Measurements from ENCODE around the gene SDK2.

Gene SDK2

GRCh38 chr17:73302189-73302588, 342.1 kb downstream of the SDK2 start:
- POLR2A ChIA-PET, result no interaction called here
- CTCF ChIA-PET, result interaction anchor here (0.6 to 0.9 kb wide), 3 partner anchors 9 to 264 kb away, joined by 3 read pairs; no protein-coding TSS in a partner anchor
- DNase-seq (ENCODE audit: extremely low spot score), result no peak
- no peak for TF ChIP-seq ZNF384 (IDR thresholded peaks at IDR 0.05)

GRCh38 chr17:73301369-73301768, 342.9 kb downstream of the SDK2 start:
- ChIA-PET CTCF (interaction anchor here (0.7 kb wide), 1 partner anchor 263 kb away, joined by 3 read pairs; no protein-coding TSS in a partner anchor), POLR2A (no interaction called here)
- no peak for TF ChIP-seq ARNT (IDR thresholded peaks at IDR 0.05)
- no peak for TF ChIP-seq FOXM1 (IDR thresholded peaks at IDR 0.05; ENCODE audit: borderline replicate concordance)
- no peak for TF ChIP-seq FOXK2 (IDR thresholded peaks at IDR 0.05)
- TF ChIP-seq LEF1 (IDR thresholded peaks at IDR 0.05; ENCODE audit: borderline replicate concordance), result no peak
- TF ChIP-seq NFRKB (IDR thresholded peaks at IDR 0.05), result no peak
- no peak for TF ChIP-seq PKNOX1 (IDR thresholded peaks at IDR 0.05)
- no peak for TF ChIP-seq CTBP1 (IDR thresholded peaks at IDR 0.05; ENCODE audit: borderline replicate concordance)
- no peak for TF ChIP-seq BHLHE40 (IDR thresholded peaks at IDR 0.05; ENCODE audit: borderline replicate concordance)
- TF ChIP-seq ELF4 (IDR thresholded peaks at IDR 0.05), result no peak
- TF ChIP-seq TARDBP (IDR thresholded peaks at IDR 0.05), result no peak
- DNase-seq (ENCODE audit: extremely low spot score), result no peak

GRCh38 chr17:73300392-73300791, 343.9 kb downstream of the SDK2 start:
- DNase-seq (ENCODE audit: extremely low spot score), result no peak
- CTCF ChIA-PET, result no interaction called here
- POLR2A ChIA-PET, result no interaction called here
- TF ChIP-seq FOXM1 (IDR thresholded peaks at IDR 0.05; ENCODE audit: borderline replicate concordance) (no peak), BHLHE40 (IDR thresholded peaks at IDR 0.05; ENCODE audit: borderline replicate concordance) (no peak), TARDBP (IDR thresholded peaks at IDR 0.05) (no peak), FOXK2 (IDR thresholded peaks at IDR 0.05) (no peak), ARNT (IDR thresholded peaks at IDR 0.05) (no peak), SUZ12 (IDR thresholded peaks at IDR 0.05) (no peak), ELF4 (IDR thresholded peaks at IDR 0.05) (no peak), FOXA1 (IDR thresholded peaks at IDR 0.05) (no peak), LEF1 (IDR thresholded peaks at IDR 0.05; ENCODE audit: borderline replicate concordance) (no peak), HDGF (IDR thresholded peaks at IDR 0.05; ENCODE audit: borderline replicate concordance) (no peak), PKNOX1 (IDR thresholded peaks at IDR 0.05) (no peak)

- no peak for TF ChIP-seq FOXA1 (IDR thresholded peaks at IDR 0.05)
- no peak for TF ChIP-seq L3MBTL2 (conservative IDR thresholded peaks at IDR 0.05)
- no peak for TF ChIP-seq FOXM1 (IDR thresholded peaks at IDR 0.05; ENCODE audit: borderline replicate concordance)
- TF ChIP-seq ZNF384 (IDR thresholded peaks at IDR 0.05), result no peak
- no peak for TF ChIP-seq SUZ12 (IDR thresholded peaks at IDR 0.05)
- no peak for TF ChIP-seq LEF1 (IDR thresholded peaks at IDR 0.05; ENCODE audit: borderline replicate concordance)
- no peak for TF ChIP-seq TARDBP (IDR thresholded peaks at IDR 0.05)
- TF ChIP-seq SP1 (IDR thresholded peaks at IDR 0.05), result no peak
- no peak for TF ChIP-seq NFRKB (IDR thresholded peaks at IDR 0.05)
- TF ChIP-seq ELF4 (IDR thresholded peaks at IDR 0.05), result no peak
- TF ChIP-seq BHLHE40 (IDR thresholded peaks at IDR 0.05; ENCODE audit: borderline replicate concordance), result no peak
- TF ChIP-seq ARNT (IDR thresholded peaks at IDR 0.05), result no peak
- no peak for TF ChIP-seq HDGF (IDR thresholded peaks at IDR 0.05; ENCODE audit: borderline replicate concordance)
- no peak for TF ChIP-seq CTBP1 (IDR thresholded peaks at IDR 0.05; ENCODE audit: borderline replicate concordance)
- TF ChIP-seq PKNOX1 (IDR thresholded peaks at IDR 0.05), result no peak
- no peak for TF ChIP-seq FOXK2 (IDR thresholded peaks at IDR 0.05)
- DNase-seq (ENCODE audit: extremely low spot score), result no peak
- CTCF ChIA-PET, result interaction anchor here (1.3 kb wide), 1 partner anchor 13 kb away, joined by 7 read pairs; the partner anchor contains the start of gene CDC42EP4
- POLR2A ChIA-PET, result interaction anchor here (0.8 to 2.5 kb wide), 4 partner anchors 8 to 16 kb away, joined by 3 to 17 read pairs (median 4); partner anchors contain the start of gene CDC42EP4
Measured at GRCh38 chr17:73297934-73298861, 346.0 kb downstream of the SDK2 start.

GRCh38 chr17:73293480-73293911, 350.7 kb downstream of the SDK2 start:
- ChIA-PET CTCF (no interaction called here), POLR2A (no interaction called here)
- DNase-seq (ENCODE audit: extremely low spot score), result no peak
- TF ChIP-seq NFRKB (IDR thresholded peaks at IDR 0.05) (no peak), PKNOX1 (IDR thresholded peaks at IDR 0.05) (no peak), HDGF (IDR thresholded peaks at IDR 0.05; ENCODE audit: borderline replicate concordance) (no peak), L3MBTL2 (conservative IDR thresholded peaks at IDR 0.05) (no peak), SUZ12 (IDR thresholded peaks at IDR 0.05) (no peak), FOXM1 (IDR thresholded peaks at IDR 0.05; ENCODE audit: borderline replicate concordance) (no peak)

- ChIA-PET CTCF (no interaction called here), POLR2A (no interaction called here)
- no peak for TF ChIP-seq BHLHE40 (IDR thresholded peaks at IDR 0.05; ENCODE audit: borderline replicate concordance)
- TF ChIP-seq ZNF384 (IDR thresholded peaks at IDR 0.05), result no peak
- TF ChIP-seq FOXK2 (IDR thresholded peaks at IDR 0.05), result no peak
- TF ChIP-seq LEF1 (IDR thresholded peaks at IDR 0.05; ENCODE audit: borderline replicate concordance), result no peak
- no peak for TF ChIP-seq FOXM1 (IDR thresholded peaks at IDR 0.05; ENCODE audit: borderline replicate concordance)
- TF ChIP-seq ARNT (IDR thresholded peaks at IDR 0.05), result no peak
- TF ChIP-seq SP1 (IDR thresholded peaks at IDR 0.05), result no peak
- TF ChIP-seq NFRKB (IDR thresholded peaks at IDR 0.05), result no peak
- TF ChIP-seq HDGF (IDR thresholded peaks at IDR 0.05; ENCODE audit: borderline replicate concordance), result no peak
- no peak for TF ChIP-seq PKNOX1 (IDR thresholded peaks at IDR 0.05)
- TF ChIP-seq CTBP1 (IDR thresholded peaks at IDR 0.05; ENCODE audit: borderline replicate concordance), result no peak
- no peak for TF ChIP-seq FOXA1 (IDR thresholded peaks at IDR 0.05)
- TF ChIP-seq TARDBP (IDR thresholded peaks at IDR 0.05), result no peak
- no peak for TF ChIP-seq L3MBTL2 (conservative IDR thresholded peaks at IDR 0.05)
- no peak for DNase-seq (ENCODE audit: extremely low spot score)
Measured at GRCh38 chr17:73293031-73293430, 351.2 kb downstream of the SDK2 start.
